ENCODE data around the gene ZNF419.

DNA sequence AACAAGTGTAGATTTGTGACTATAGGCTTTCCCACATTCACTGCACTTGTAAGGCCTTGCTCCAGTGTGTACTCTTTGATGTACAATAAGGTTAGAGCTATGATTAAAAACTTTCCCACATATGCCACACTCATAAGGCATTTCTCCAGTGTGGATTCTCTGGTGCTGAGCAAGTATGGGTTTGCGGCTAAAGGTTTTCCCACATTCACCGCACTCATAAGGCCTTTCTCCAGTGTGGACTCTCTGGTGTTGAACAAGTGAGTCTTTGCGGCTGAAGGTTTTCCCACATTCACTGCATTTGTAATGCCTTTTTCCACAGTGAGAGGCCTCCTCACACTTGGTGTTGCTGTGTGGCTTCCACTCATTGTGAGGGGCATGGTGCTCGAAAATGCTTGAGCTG lies 13.9 kb upstream of the ZNF419 start:
- TF ChIP-seq EZH2 (IDR thresholded peaks at IDR 0.05) (no peak), POLR2AphosphoS5 (IDR thresholded peaks at IDR 0.05; ENCODE audit: borderline replicate concordance, low read depth, low read length) (no peak), FOXP2 (optimal IDR thresholded peaks at IDR 0.05; ENCODE audit: control extremely low read depth, extremely low read length, insufficient read depth) (no peak)
